Fibroblast of skin of right biceps (primary cell): Measurements from ENCODE around the gene SOCS7.

Experiments used
- DNase-seq: peaks from one replicate; pipeline ENCODE4 v3.0.0-alpha.2; 2013

Gene SOCS7

DNA sequence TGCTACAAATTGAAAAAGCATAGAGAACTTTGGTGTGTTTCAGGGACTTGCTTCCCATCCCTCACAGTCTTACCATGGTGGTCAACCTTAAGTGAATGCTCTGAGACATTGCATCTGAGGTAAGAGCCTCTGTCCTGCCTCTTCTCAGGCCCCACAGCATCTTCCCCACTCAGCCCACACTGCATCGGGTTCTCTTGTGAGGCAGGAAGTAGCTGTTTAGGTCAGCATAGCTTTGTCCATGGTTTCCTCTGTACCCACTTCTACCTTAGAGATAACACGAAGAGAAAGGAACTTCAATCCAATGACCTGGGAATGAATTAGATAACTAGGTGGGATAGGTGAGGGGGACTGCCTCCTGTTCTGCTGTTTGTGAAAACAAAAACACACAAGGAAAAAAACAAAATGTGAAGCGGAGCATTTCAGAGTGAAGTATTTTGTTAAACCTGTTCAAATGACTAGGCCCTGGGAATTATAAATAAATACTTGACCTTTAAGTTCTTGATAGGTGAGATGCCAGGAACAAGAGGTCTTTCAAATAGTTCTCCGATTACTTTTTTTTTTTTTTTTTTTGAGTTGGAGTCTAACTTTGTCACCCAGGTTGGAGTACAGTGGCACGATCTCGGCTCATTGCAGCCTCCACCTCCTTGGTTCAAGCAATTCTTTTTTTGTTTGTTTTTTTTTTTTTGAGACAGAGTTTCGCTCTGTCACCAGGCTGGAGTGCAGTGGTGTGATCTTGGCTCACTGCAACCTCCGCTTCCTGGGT, 17.7 kb downstream of the SOCS7 start:
- no peak for DNase-seq

DNA sequence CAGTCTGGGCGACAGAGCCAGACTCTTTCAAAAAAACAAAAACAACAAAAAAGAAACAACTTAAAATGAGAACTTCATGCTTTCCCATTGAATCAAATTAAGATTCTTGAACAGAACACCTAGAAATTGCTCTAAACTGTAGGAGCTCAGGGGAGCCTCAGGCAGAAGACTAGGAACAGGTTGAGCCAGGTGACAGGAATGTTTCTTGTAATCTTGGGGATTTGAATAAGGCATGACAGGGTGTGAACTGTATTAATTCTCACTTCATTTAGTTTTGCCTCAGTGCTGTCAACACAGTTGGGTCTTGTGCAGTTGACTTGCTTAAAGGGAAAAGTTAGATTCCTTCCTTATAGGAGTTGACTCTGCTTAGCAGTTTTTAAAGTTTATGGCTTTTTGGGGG, 27.8 kb downstream of the SOCS7 start:
- no peak for DNase-seq

DNA sequence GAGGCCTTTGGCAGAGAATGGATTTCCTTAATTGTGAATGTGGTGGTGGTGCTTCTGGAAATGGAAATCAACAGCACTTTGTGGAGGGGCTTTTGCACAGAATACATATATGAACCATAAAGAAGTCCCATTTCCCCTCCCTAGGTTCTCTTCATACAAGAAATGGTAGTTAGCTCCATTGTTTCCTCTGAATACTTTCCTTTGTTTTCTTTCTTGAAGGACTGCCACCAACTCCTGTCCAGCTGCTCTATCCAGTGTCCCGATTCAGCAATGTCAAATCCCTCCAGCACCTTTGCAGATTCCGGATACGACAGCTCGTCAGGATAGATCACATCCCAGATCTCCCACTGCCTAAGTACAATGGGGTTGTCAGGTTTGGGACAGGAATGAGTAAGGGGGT, 43.4 kb downstream of the SOCS7 start:
- DNase-seq = no peak

DNA sequence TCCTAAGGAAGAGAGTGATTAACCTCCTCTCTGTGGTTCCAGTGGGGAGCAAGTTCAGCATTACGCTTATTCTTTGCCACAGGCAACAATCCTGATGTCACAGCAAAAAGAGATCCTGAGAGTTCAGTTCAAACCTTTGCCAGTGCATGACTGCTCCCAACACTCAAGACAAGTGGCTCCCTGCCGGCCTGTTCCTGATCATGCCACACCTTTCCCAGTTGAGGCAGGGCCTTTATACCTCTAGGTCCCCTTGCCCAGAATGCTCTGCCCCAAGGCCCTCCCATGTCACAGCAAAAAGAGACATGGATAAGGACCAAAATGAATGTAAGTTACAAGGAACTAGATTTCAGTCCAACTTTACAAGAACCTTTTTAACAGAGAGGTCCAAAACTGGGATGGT, 45.6 kb downstream of the SOCS7 start:
- DNase-seq = no peak

DNA sequence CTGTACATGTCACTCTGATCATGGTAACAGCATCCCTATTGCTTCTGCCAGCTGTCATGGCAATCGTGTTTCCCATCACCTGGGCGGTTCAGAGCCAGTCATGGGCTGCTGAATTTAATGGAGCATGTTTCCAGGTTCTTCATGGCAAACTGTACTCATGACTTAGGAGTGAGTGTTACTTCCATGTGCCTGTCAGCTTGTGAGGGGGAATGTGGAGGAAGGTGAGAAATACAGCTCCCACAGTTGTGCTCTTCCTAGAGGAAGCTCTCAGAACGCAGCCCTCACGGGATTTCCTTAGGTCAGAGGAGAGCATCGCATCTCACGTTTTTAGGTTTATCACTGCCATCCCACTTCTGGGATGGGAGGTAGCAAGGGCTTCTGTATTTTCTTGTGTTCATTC, 48.6 kb downstream of the SOCS7 start:
- DNase-seq = no peak

DNA sequence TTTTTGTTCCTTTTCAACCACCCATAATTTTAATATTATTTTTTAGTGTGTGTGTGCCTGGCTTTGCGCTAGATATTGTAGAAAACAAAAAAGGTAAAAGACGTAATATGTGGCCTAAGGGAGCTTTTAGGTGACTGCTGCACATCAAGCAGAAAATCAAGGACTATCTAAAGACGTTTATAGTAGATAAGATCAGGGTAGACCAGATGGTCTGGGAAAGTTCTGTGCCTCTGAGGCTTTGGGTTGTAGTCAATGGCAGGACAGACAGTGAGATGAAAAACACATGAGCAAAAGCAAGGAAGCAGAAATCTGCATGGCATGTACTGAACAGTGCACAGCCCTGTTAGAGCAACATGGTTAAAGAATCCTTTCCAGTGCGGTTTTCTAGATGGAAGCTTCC, 49.8 kb downstream of the SOCS7 start:
- DNase-seq = no peak

DNA sequence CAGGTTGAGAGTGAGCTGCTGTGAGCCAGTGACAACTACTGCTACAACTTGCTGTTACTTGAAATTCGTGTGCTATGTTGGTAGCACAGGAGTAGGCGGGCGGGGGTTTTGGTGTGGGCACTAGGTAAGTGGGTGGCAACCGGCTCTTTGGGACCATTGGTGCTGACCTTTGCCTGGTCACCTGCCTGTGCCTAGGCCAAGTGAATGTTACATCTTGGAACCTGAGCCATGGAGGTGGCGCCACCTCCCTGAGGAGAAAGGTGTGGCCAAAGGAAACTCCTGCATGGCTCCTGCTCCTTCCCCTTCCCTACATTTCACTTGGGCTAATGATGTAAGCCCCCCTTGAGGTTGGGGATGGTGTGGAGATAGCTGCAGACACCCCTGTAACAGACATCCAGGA, 51.3 kb downstream of the SOCS7 start:
- DNase-seq = no peak

DNA sequence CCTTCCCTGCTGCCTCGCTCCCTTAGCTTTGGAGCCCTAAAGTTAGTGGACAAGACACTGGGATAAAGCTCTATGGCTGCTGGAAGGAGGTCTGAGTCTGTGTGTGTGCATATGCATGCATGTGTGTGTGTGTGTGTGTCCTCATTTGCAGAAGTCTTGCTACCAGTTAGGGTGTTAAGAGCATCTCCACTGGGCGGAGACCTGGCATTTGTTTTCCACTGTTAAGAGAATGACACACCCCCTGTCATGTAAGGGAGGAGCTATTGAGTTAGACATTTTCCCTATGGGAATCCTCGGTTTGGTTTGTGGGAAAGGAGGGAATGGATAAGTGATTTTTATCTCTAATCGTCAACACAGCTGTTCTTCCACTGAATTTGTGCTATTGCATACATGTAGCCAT, 51.8 kb downstream of the SOCS7 start:
- peak; percentile 52 for DNase-seq

DNA sequence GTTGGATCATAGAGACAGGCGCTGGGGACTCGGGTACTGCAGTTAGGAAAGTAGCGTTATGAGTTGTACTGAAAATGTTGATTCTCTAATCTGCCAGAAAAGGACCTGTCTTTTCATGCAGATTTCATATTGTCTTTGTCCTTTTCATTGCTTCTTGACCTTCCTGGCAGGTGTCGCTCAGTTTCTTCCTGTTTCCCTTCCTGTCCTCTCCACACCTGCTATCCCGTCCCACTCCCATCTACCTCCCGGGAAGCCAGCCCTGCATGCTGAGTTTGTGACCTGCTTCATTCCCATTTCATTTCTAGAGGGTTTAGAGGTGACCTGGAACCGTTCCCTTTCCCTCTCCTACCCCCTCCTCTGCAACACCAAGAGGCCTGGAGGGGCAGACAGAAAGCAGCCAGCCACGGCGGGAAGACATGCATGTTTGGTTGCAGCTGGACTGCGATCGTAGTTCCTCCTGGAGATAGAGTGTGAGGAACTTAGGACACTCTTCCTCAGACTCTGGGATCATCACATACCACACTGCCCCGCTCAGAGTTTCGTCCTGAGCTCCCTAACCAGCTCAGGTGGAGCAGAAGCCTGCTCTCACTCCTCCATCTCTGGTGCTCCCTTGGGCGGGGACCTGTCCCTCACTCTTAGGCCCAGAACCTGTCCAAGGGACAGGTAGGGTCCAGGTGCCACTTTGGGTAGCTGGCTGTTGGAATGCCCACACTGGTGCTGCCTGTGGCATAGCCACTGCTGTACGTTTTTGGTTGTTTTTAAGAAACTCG, 52.7 kb downstream of the SOCS7 start:
- no peak for DNase-seq

DNA sequence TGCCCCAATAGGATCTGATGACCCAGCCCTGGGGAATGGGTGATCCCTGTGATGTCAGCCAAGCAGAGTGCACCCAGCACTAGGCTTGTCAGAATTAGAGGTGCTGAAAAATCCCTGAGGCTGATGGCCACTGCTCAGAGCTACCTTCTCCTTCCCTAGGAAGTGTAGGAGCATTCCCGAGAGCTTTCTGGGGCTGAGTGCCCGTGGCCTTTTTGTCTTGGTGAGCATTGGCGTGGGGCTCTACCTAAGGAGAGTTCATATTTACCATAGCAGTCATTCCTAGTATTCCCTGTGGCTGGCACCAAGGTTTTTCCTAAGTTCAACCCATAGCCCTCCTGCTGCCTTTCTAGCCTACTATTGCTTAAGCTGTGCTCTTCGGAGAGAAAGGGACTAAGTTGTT, 54.0 kb downstream of the SOCS7 start:
- DNase-seq = no peak

DNA sequence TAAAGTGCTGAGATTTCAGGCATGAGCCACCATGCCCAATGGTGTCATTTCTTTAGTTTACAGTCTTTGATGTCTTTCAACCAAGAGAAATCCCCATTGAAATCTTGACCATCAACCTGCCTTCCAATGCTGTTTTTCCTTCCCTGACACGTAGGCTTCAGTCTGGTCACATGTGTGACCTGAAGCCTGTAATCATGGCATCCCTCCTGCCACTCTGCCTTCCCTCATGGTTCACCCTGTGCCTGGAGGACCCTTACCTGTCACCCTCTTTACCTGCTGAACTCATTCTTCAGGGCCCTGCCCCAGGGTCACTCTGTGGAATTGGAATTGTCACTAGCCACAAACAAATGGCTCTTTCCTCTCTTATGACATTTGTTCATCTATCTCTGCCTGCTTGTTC, 58.6 kb downstream of the SOCS7 start:
- no peak for DNase-seq

DNA sequence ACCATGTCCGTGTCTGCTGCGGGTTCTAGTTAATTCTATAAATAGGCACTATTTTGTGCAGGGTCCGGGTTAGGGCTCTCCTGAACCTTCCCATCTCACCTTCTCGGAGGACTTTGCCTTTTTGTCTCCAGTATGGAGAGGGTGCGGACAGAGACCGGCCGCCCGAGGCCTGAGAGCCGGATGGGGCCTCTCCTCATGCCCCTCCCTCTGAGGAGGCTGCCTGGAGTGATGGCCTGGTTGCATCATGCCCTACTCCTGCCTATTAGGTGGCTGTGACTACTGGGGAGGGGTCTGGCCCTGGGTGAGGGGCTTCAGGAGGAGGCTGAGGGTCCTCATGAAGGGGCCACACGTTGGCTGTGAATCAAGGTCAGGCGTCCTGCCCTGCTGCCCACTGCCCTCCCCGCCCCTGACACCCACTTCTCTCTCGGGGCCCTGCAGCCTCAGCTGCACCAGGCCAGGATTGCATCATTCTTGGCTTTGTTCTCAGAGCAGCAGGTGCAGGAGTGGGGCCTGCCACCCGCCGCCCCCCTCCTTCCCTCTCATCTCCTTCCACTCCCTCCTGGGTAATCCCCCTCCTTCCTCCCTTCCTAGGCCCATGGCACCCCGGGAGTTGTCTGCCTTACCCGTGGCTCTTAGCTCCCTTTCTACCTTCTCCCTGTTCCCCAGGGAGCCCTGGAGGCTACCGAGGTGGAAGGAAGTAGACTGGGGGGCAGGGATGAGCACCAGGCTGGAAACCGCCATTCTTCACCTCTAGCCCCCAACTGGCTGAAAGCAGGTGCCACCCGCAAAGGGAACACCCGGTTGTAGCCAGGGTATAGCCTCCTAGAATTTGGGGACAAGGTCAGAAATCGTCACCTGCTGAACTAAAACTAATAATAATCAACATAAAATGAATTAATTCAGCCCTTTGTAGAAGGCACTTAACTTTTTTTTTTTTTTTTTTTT, 63.9 kb downstream of the SOCS7 start:
- peak; percentile 74 for DNase-seq

DNA sequence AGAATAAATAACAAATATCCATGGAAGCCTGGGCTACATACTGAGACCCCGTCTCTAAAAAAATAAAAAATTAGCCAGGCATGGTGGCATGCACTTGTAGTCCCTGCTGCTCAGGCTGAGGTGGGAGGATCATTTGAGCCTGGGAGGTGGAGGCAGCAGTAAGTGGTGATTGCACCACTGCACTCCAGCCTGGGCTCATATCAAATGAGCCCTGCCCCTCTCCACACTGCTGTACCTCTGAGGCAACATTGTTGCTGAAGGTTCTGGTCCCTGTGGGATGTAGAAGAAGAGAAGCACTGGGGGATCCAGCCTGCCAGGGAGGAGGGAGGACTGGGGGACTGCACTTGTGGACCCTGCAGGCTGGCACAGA, 65.2 kb downstream of the SOCS7 start:
- no peak for DNase-seq

DNA sequence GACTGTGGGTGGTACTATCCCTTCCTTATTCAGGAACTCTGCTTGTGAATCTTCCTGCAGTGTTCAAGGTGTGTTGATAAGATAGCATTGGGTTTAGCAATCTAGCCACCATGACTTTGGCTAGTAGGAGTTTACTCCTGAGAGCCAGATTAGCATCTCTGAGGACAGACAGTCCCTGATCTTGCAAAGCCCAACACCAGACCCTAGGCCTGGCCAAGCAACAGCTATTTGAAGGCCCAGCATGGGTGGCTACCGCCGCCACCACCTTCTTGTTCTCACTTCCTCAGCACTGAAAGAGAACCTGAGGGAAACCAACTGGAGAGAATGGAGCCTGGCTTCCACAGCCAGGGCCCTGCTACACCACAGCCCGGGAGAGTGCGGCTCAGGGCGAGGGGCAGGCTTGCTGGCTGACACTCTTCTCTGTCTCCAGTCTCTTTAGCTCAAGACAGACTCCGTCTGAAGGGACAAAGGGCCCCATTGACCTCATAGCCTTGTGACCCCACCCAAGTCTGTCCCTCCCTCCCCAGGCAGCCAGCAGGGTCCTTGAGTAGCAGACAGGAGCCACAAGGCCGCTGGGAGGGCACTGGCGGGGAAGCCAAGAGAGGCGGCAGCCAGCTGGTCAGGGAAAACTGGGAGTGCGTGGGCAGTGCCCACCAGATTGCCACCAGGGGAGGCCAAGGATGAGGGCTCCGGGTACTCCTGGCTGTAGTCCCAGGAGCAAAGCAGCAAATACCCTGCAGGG, 65.7 kb downstream of the SOCS7 start:
- DNase-seq = no peak

DNA sequence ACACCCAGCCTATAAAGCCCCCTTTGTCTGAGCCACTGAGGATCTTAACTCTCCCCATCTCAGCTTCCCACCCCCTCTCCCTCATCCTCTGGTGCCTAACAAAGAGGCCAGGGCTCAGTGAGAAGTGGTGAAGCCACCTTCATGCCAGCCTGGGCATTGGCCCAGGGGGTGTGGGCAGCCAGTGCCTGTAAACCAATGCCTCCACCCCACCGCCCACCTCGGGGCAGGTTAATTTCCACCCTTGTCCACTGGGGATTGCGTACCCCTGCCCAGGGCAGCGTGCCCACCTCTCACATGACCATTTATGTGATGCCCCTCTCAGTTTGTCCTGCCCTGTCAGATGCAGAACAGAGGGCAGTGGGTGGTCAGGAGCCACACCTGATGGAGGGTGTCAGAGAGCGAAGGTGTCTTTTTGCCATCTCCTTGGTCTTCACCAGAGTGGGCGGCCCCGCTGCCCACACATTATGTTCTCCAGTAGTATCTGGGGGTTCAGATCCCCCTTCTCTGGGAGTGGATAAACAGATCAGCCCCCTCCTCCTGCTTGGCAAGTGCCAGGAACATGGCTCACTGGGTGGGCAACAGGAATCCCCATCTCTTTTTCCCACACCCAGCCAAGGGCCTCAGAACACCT, 66.5 kb downstream of the SOCS7 start:
- no peak for DNase-seq

DNA sequence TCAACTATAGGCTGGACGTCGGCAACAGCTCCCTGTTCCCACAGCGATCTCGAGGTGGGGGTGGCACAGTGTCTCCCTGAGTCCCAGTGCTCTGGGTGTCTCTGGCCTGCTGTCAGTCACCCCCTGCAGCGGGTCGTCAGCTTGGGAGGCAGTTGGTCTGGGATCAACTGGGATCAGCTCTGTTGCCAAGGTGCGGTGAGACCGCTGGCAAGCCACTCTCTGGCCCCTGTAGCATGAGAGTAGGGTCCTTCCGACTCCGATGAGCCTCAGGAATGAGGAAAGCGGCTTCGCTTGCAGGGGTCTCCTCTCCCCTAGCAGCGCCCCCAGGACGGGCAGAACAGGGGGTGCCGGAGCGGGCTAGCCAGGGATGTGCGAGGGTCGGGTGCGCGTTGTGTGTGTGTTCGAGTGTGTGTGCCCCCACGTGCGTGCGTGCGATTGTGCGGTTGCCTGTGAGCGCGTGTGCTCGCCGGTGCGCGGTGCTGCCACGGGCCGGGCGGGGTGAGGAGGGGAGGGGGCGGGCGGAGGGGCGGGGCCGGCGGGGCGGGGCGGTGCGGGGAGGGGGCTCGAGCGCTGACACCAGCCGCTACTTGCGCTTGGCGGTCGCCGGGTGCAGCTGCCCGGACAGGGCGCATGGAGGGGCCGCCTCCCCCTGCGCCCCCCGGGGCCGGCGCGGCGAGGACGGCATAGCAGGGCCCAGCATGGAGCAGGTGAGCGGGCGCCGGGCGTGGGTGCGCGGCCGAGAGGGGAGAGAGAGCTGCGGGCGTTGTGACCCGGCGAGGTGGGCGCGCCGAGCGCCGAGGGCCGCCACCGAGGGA, 67.3 kb downstream of the SOCS7 start:
- no peak for DNase-seq

DNA sequence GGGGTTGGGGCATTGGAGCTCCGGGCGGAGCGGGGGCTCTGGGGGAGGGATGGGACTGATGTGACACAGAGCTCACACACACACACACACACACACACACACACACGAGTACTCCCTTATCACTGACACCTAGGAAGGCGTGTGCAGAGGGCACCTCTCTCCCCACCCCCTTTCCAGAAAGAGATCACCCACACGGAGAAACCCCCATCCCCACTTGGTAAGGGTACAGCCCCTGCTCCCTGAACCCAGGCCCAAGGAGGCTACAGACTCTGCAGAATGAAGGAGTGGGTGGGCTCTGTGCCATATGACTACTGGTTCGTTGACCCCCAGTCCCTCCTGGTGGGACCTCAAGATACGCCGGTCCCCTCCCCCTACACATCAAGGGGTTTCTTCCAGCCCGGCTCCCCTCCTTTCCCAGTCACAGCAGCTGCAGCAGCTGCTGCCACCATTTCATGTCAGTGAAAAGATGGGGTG, 67.9 kb downstream of the SOCS7 start:
- DNase-seq = no peak

DNA sequence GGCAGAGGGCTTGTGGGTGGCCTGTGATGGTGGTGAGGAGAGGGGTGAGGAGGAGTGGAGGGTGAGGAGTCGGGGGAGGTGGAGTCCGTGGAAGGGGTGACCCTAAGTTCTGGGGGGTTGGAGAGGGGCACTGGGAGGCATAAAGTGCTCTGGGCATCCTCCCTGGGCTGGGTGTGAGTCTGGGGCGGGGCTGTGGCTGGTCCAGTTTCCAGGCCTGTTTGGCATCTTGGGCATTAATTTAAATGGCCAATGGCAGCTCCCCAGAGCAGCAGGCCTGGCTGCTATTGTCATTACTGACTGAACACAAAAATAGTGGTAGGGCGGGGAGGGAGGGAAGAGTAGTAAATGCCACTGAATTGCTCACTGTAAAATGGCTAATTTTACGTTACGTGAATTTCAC, 68.9 kb downstream of the SOCS7 start:
- no peak for DNase-seq

DNA sequence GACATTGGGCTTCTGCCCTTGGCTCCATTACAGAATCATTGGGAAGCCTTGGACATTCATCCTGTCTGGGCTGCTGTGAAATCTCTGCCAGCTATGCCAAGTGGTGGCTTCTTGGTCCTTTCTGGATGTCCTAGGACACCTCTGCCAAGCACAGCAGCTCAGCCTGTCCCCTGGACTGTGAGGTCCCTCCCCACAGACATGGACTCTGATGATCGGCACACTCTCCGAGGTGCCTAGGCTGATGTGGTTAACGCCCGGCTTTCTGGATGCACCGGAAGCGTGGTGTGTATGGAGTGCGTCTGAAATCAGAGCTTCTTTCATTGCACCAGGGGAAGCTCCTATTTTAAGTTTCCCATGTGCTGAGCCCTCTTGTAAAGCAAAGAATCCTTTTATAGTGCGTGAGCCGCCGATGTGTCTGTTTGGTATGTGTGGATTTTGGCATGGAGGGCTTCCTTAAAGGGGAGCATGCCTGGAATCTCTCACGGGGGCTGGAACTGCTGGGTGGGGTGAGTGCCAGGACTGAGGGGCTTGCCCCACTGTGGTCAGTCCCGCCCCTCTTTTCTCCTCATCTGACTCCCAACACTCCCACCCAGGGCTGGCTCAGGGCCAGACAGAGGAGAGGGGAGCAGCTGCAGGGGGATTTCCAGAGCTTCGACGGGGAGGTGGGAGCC, 69.7 kb downstream of the SOCS7 start:
- DNase-seq = peak; percentile 84
